Thyroid gland (tissue), 4 donors: ENCODE measurements around the gene ANKLE2.

Source experiments
- CTCF ChIP-seq, 6 experiments: fragments of 200-600 bp in 3 of 6; fragments of 450-650 bp in 3 of 6; sonication (generic) in 3 of 6; IDR thresholded peaks; one replicate each; pipeline ENCODE4 v1.5.1; 2016 to 2019; ENCODE audit warnings: antibody characterized with exemption in 6 of 6, mild to moderate bottlenecking in 2 of 6, inconsistent platforms in 1 of 6, moderate library complexity in 1 of 6
- POLR2A ChIP-seq, 2 donors: fragments of 450-650 bp; IDR thresholded peaks; one replicate each; pipeline ENCODE4 v1.6.1; 2017; ENCODE audit warnings: antibody characterized with exemption in 2 of 2, mild to moderate bottlenecking in 2 of 2, moderate library complexity in 1 of 2

DNA sequence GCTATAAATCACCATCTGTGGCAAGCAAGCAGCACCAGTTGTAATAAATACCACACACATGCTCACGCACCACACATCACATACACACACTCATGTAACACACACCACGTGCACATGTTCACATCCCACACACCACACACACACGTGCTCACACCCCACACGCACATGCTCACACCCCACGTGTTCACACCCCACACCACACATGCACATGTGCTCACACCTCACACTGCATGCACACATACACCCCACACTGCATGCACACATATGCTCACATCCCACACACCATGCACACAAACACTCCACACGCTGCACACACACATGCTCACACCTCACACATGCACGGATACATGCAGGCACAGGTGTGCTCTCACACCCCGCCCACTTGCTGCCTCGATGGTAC lies 22.9 kb upstream of the ANKLE2 start:
- TF ChIP-seq CTCF (IDR thresholded peaks at IDR 0.05) (no peak), POLR2A (IDR thresholded peaks at IDR 0.05) (no peak)
